Measurements from ENCODE around the gene CHST15.

CHST15 gene

GRCh38 chr10:124092860-124093773, at the start of gene CHST15:
Gene CHST15 (minus strand): TSS chr10:124093598. CDS start chr10:124046212, 47,386 bp downstream.
- in situ Hi-C loops (cut with MboI; ENCODE audit: low sequenced_read_pairs), result no loop called here
- Histone ChIP-seq H3K9me3 (no peaks in the 10 kb centered on the region), H3K4me3 (peak within 1 kb of the TSS; percentile 36), H3K4me1 (no peaks in the 10 kb centered on the region), H3K27me3 (ENCODE audit: low read depth) (peaks cover 26% of the 10 kb centered on the region), H3K36me3 (replicated peaks) (no peaks in the 10 kb centered on the region)
- peak in 1 of 2 experiments; percentile 58 for DNase-seq (ENCODE audit: low spot score in 2 of 2)

- in situ Hi-C loops (cut with MboI; ENCODE audit: low sequenced_read_pairs), result no loop called here
- Histone ChIP-seq H3K4me3 (no peak overlapping the region), H3K36me3 (replicated peaks) (no peaks in the 10 kb centered on the region), H3K27me3 (ENCODE audit: low read depth) (no peaks in the 10 kb centered on the region), H3K4me1 (no peaks in the 10 kb centered on the region; the same call in 1 of the 2 replicates), H3K9me3 (no peaks in the 10 kb centered on the region)
- DNase-seq (ENCODE audit: low spot score in 2 of 2), result no peak
These were observed 49.6 kb upstream of the CHST15 start for GRCh38 chr10:124142960-124143359.

- no peak overlapping the region for H3K4me3 ChIP-seq
- no peaks in the 10 kb centered on the region for H3K9me3 ChIP-seq
- in situ Hi-C loops (cut with MboI; ENCODE audit: low sequenced_read_pairs), result no loop called here
- no peak for DNase-seq (ENCODE audit: low spot score in 2 of 2)
- no peaks in the 10 kb centered on the region for H3K4me1 ChIP-seq
- peaks cover 2% of the 10 kb centered on the region; the same call in 1 of the 2 replicates for H3K27me3 ChIP-seq (ENCODE audit: low read depth)
- no peaks in the 10 kb centered on the region for H3K36me3 ChIP-seq (replicated peaks)
These were observed 48.8 kb upstream of the CHST15 start for GRCh38 chr10:124142006-124142739.

- Histone ChIP-seq H3K4me3 (no peak overlapping the region), H3K27me3 (ENCODE audit: low read depth) (peaks cover 3% of the 10 kb centered on the region; the same call in 1 of the 2 replicates), H3K36me3 (replicated peaks) (no peaks in the 10 kb centered on the region), H3K9me3 (no peaks in the 10 kb centered on the region), H3K4me1 (no peaks in the 10 kb centered on the region)
- in situ Hi-C loops (cut with MboI; ENCODE audit: low sequenced_read_pairs), result no loop called here
- DNase-seq (ENCODE audit: low spot score in 2 of 2), result no peak
These were observed 45.5 kb upstream of the CHST15 start for GRCh38 chr10:124138883-124139348.

- Histone ChIP-seq H3K4me1 (no peaks in the 10 kb centered on the region), H3K9me3 (no peaks in the 10 kb centered on the region), H3K36me3 (replicated peaks) (no peaks in the 10 kb centered on the region), H3K27me3 (ENCODE audit: low read depth) (peaks cover 3% of the 10 kb centered on the region; the same call in 1 of the 2 replicates), H3K4me3 (no peak overlapping the region)
- in situ Hi-C loops (cut with MboI; ENCODE audit: low sequenced_read_pairs), result no loop called here
- no peak for DNase-seq (ENCODE audit: low spot score in 2 of 2)
These were observed 44.9 kb upstream of the CHST15 start for GRCh38 chr10:124138195-124138882.

GRCh38 chr10:124134251-124134893, 41.0 kb upstream of the CHST15 start:
- no peak for DNase-seq (ENCODE audit: low spot score in 2 of 2)
- H3K4me1 ChIP-seq, result no peaks in the 10 kb centered on the region
- H3K27me3 ChIP-seq (ENCODE audit: low read depth), result peaks cover 3% of the 10 kb centered on the region; the same call in 1 of the 2 replicates
- no peaks in the 10 kb centered on the region for H3K36me3 ChIP-seq (replicated peaks)
- H3K4me3 ChIP-seq, result no peak overlapping the region
- in situ Hi-C loops (cut with MboI; ENCODE audit: low sequenced_read_pairs), result no loop called here
- no peaks in the 10 kb centered on the region for H3K9me3 ChIP-seq

- no peak for DNase-seq (ENCODE audit: low spot score in 2 of 2)
- Histone ChIP-seq H3K36me3 (replicated peaks) (no peaks in the 10 kb centered on the region), H3K27me3 (ENCODE audit: low read depth) (peaks cover 3% of the 10 kb centered on the region; the same call in 1 of the 2 replicates), H3K9me3 (no peaks in the 10 kb centered on the region), H3K4me3 (no peak overlapping the region), H3K4me1 (no peaks in the 10 kb centered on the region)
- in situ Hi-C loops (cut with MboI; ENCODE audit: low sequenced_read_pairs), result no loop called here
These were observed 39.5 kb upstream of the CHST15 start for GRCh38 chr10:124132876-124133275.

GRCh38 chr10:124132306-124132705, 38.9 kb upstream of the CHST15 start:
- H3K36me3 ChIP-seq (replicated peaks), result no peaks in the 10 kb centered on the region
- H3K9me3 ChIP-seq, result no peaks in the 10 kb centered on the region
- DNase-seq (ENCODE audit: low spot score in 2 of 2), result no peak
- H3K4me3 ChIP-seq, result no peak overlapping the region
- H3K27me3 ChIP-seq (ENCODE audit: low read depth), result peaks cover 2% of the 10 kb centered on the region; the same call in 1 of the 2 replicates
- no peaks in the 10 kb centered on the region for H3K4me1 ChIP-seq
- in situ Hi-C loops (cut with MboI; ENCODE audit: low sequenced_read_pairs), result no loop called here

- no peaks in the 10 kb centered on the region for H3K9me3 ChIP-seq
- no peak for DNase-seq (ENCODE audit: low spot score in 2 of 2)
- in situ Hi-C loops (cut with MboI; ENCODE audit: low sequenced_read_pairs), result no loop called here
- no peaks in the 10 kb centered on the region for H3K36me3 ChIP-seq (replicated peaks)
- no peak overlapping the region for H3K4me3 ChIP-seq
- H3K4me1 ChIP-seq, result no peaks in the 10 kb centered on the region
- no peaks in the 10 kb centered on the region for H3K27me3 ChIP-seq (ENCODE audit: low read depth)
These were observed 37.8 kb upstream of the CHST15 start for GRCh38 chr10:124131172-124131571.

GRCh38 chr10:124130198-124130900, 37.0 kb upstream of the CHST15 start:
- no peaks in the 10 kb centered on the region for H3K27me3 ChIP-seq (ENCODE audit: low read depth)
- H3K4me1 ChIP-seq, result no peaks in the 10 kb centered on the region
- no peaks in the 10 kb centered on the region for H3K36me3 ChIP-seq (replicated peaks)
- DNase-seq (ENCODE audit: low spot score in 2 of 2), result no peak
- in situ Hi-C loops (cut with MboI; ENCODE audit: low sequenced_read_pairs), result no loop called here
- H3K4me3 ChIP-seq, result no peak overlapping the region
- H3K9me3 ChIP-seq, result no peaks in the 10 kb centered on the region

GRCh38 chr10:124129471-124129870, 36.1 kb upstream of the CHST15 start:
- H3K4me3 ChIP-seq, result no peak overlapping the region
- no peaks in the 10 kb centered on the region for H3K36me3 ChIP-seq (replicated peaks)
- no peaks in the 10 kb centered on the region for H3K4me1 ChIP-seq
- DNase-seq (ENCODE audit: low spot score in 2 of 2), result no peak
- in situ Hi-C loops (cut with MboI; ENCODE audit: low sequenced_read_pairs), result no loop called here
- no peaks in the 10 kb centered on the region for H3K9me3 ChIP-seq
- H3K27me3 ChIP-seq (ENCODE audit: low read depth), result no peaks in the 10 kb centered on the region

GRCh38 chr10:124128811-124129145, 35.4 kb upstream of the CHST15 start:
- H3K9me3 ChIP-seq, result no peaks in the 10 kb centered on the region
- in situ Hi-C loops (cut with MboI; ENCODE audit: low sequenced_read_pairs), result no loop called here
- DNase-seq (ENCODE audit: low spot score in 2 of 2), result no peak
- H3K27me3 ChIP-seq (ENCODE audit: low read depth), result no peaks in the 10 kb centered on the region
- no peaks in the 10 kb centered on the region for H3K4me1 ChIP-seq
- no peak overlapping the region for H3K4me3 ChIP-seq
- H3K36me3 ChIP-seq (replicated peaks), result no peaks in the 10 kb centered on the region
